ENCODE measurements around the gene MED12L. TPM values are rescaled to one million over a fixed set of nuclear protein-coding genes. Genes with fewer than 3 reads are reported as not detected.

Gene MED12L
- total RNA-seq, 1 experiment from 2014 or later = 6.4 TPM

DNA sequence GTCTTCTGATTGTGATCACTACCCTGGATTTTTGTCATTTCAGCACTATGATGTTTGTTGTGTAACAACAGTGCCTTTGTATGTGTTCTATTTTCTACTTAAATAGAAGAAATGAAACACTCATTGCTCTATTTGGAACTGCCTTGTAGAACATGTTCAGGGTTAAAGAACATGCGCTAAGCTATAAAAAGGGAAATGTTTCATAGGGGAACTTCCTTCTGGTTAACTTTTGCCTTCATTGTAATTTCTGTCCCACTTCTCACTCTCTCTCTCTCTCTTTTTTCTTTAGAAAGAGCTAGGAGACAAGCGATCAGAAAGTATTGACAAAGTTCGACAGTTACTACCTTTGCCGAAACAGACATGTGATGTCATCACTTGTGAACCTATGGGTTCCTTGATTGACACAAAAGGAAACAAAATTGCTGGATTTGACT is 299.3 kb downstream of the MED12L start, which contains the start of gene P2RY12:
Gene P2RY12, minus strand, starts transcription at position 13 of the 434 bp plus-strand sequence. CDS start 45,908 bp downstream, outside the sequence.
- no peaks in the 10 kb centered on the region for H3K9me3 ChIP-seq (ENCODE audit: control insufficient read depth in 1 of 2, insufficient read depth in 1 of 2, low read depth in 1 of 2, low read length in 2 of 2)
- no peaks in the 10 kb centered on the region for H3K79me2 ChIP-seq (ENCODE audit: insufficient read depth, low read length)
- no peaks in the 10 kb centered on the region for H3K27me3 ChIP-seq (ENCODE audit: insufficient read depth, low read length)
- BruUV-seq (replicated peaks) = no TSS peak
- ATAC-seq (no peak), DNase-seq (ENCODE audit: low read depth, low spot score) (no peak)
- H3K4me3 ChIP-seq (replicated peaks in 1 of 2; ENCODE audit: low read depth in 1 of 2, low read length in 2 of 2) = no peak within 1 kb of the TSS
- ChIA-PET CTCF (no interaction called here), POLR2A (no interaction called here), RAD21 (ENCODE audit: low non-redundant PET in 1 of 2, low total read pairs in 2 of 2, uncharacterized antibody in 2 of 2, unreplicated experiment in 2 of 2) (no interaction called here)
- no peak within 1 kb of the TSS for H2AFZ ChIP-seq (ENCODE audit: low read depth, low read length, poor library complexity, severe bottlenecking)
- no peaks in the 10 kb centered on the region for H4K20me1 ChIP-seq (ENCODE audit: insufficient read depth)
- no peaks in the 10 kb centered on the region for H3K4me1 ChIP-seq (ENCODE audit: control insufficient read depth in 1 of 2, insufficient read depth in 2 of 2, low read length in 2 of 2)
- intact Hi-C loops (cut with micrococcal nuclease) = no loop called here
- no peaks in the 10 kb centered on the region for H3K36me3 ChIP-seq (ENCODE audit: control insufficient read depth in 1 of 2, insufficient read depth in 2 of 2, low read length in 2 of 2)
- TF ChIP-seq JUND (IDR thresholded peaks at IDR 0.05) (no peak), POLR2A (IDR thresholded peaks at IDR 0.05; ENCODE audit: borderline replicate concordance, extremely low read depth, insufficient read depth, insufficient read length) (no peak), POLR2AphosphoS5 (IDR thresholded peaks at IDR 0.05; ENCODE audit: low read depth, low read length) (no peak), CBX3 (IDR thresholded peaks at IDR 0.05; ENCODE audit: low read depth) (no peak), SP1 (IDR thresholded peaks at IDR 0.05; ENCODE audit: low read depth) (no peak), YY1 (IDR thresholded peaks at IDR 0.05; ENCODE audit: extremely low read depth, insufficient replicate concordance, low read depth, low read length) (no peak), CEBPB (IDR thresholded peaks at IDR 0.05; ENCODE audit: low read depth) (no peak), RAD21 (IDR thresholded peaks at IDR 0.05; ENCODE audit: low read depth) (no peak), EGR1 (IDR thresholded peaks at IDR 0.05; ENCODE audit: low read depth) (no peak), EZH2 (IDR thresholded peaks at IDR 0.05) (no peak), SIN3A (IDR thresholded peaks at IDR 0.05; ENCODE audit: low read depth) (no peak)
- TF ChIP-seq, protein P1, sequence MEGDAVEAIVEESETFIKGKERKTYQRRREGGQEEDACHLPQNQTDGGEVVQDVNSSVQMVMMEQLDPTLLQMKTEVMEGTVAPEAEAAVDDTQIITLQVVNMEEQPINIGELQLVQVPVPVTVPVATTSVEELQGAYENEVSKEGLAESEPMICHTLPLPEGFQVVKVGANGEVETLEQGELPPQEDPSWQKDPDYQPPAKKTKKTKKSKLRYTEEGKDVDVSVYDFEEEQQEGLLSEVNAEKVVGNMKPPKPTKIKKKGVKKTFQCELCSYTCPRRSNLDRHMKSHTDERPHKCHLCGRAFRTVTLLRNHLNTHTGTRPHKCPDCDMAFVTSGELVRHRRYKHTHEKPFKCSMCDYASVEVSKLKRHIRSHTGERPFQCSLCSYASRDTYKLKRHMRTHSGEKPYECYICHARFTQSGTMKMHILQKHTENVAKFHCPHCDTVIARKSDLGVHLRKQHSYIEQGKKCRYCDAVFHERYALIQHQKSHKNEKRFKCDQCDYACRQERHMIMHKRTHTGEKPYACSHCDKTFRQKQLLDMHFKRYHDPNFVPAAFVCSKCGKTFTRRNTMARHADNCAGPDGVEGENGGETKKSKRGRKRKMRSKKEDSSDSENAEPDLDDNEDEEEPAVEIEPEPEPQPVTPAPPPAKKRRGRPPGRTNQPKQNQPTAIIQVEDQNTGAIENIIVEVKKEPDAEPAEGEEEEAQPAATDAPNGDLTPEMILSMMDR (IDR thresholded peaks at IDR 0.05 in 2 of 3, conservative IDR thresholded peaks at IDR 0.05 in 1 of 3; ENCODE audit: borderline replicate concordance in 1 of 3, insufficient read depth in 1 of 3, low read depth in 2 of 3, low read length in 2 of 3) = no peak
- TF ChIP-seq, protein P2, sequence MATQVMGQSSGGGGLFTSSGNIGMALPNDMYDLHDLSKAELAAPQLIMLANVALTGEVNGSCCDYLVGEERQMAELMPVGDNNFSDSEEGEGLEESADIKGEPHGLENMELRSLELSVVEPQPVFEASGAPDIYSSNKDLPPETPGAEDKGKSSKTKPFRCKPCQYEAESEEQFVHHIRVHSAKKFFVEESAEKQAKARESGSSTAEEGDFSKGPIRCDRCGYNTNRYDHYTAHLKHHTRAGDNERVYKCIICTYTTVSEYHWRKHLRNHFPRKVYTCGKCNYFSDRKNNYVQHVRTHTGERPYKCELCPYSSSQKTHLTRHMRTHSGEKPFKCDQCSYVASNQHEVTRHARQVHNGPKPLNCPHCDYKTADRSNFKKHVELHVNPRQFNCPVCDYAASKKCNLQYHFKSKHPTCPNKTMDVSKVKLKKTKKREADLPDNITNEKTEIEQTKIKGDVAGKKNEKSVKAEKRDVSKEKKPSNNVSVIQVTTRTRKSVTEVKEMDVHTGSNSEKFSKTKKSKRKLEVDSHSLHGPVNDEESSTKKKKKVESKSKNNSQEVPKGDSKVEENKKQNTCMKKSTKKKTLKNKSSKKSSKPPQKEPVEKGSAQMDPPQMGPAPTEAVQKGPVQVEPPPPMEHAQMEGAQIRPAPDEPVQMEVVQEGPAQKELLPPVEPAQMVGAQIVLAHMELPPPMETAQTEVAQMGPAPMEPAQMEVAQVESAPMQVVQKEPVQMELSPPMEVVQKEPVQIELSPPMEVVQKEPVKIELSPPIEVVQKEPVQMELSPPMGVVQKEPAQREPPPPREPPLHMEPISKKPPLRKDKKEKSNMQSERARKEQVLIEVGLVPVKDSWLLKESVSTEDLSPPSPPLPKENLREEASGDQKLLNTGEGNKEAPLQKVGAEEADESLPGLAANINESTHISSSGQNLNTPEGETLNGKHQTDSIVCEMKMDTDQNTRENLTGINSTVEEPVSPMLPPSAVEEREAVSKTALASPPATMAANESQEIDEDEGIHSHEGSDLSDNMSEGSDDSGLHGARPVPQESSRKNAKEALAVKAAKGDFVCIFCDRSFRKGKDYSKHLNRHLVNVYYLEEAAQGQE (IDR thresholded peaks at IDR 0.05; ENCODE audit: low read depth) = no peak
- TF ChIP-seq, protein P3, sequence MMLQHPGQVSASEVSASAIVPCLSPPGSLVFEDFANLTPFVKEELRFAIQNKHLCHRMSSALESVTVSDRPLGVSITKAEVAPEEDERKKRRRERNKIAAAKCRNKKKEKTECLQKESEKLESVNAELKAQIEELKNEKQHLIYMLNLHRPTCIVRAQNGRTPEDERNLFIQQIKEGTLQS (IDR thresholded peaks at IDR 0.05) = no peak
- TF ChIP-seq, protein P4, sequence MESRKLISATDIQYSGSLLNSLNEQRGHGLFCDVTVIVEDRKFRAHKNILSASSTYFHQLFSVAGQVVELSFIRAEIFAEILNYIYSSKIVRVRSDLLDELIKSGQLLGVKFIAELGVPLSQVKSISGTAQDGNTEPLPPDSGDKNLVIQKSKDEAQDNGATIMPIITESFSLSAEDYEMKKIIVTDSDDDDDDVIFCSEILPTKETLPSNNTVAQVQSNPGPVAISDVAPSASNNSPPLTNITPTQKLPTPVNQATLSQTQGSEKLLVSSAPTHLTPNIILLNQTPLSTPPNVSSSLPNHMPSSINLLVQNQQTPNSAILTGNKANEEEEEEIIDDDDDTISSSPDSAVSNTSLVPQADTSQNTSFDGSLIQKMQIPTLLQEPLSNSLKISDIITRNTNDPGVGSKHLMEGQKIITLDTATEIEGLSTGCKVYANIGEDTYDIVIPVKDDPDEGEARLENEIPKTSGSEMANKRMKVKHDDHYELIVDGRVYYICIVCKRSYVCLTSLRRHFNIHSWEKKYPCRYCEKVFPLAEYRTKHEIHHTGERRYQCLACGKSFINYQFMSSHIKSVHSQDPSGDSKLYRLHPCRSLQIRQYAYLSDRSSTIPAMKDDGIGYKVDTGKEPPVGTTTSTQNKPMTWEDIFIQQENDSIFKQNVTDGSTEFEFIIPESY (IDR thresholded peaks at IDR 0.05; ENCODE audit: extremely low read depth, insufficient replicate concordance, low read length) = no peak
- H3K27ac ChIP-seq (ENCODE audit: low read depth, low read length) = no peak within 1 kb of the TSS
- no peaks in the 10 kb centered on the region for H3K9me2 ChIP-seq (ENCODE audit: insufficient read depth)
- no peak within 1 kb of the TSS for H3K4me2 ChIP-seq (ENCODE audit: low read length)
- no peak within 1 kb of the TSS for H3K9ac ChIP-seq (ENCODE audit: low read length)
